Measurements from ENCODE around the gene FSD1.
"Not testable (repeated sequence)": the region's sequence is repeated elsewhere in the genome, so short reads cannot be mapped to it uniquely, and the experiment has no call there.

The FSD1 gene

DNA sequence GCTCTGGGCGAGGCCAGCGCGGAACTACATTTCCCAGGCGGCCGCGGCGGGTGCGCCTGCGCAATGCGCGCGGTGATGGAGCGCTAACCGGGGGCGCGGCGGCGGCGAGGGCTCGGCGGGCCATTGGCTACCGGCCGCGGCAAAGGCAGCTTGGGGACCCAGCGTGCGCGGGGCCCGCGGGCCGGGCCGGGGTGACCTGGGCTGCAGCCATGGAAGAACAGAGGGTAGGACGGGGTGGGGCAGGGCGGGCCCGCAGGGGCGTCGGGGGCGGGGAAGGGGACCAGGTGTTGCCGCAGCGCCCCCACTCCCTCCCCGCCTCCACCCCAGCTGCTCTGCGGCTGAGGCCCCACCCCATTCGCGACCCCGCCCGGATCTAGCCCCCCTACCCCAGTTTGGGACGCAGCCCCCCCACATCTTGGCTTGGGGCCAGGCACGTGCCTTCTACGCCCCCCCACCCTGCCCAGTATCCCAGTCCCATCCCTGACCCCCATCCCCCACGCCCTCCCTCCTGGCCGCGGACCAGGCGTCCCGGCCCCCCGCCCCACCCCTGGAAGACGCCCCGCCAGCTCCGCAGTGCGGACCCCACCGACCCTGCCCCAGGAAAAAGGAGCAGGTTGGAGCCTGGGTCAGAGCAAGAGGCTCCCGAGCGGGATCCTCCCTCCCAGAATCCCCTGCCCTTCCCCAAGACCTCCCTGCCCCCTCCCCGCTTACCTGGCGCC is at the start of gene FSD1:
Gene FSD1 (plus strand): TSS at position 61 of the 719 bp plus-strand sequence. CDS start 149 bp downstream, at position 210.
- DNase-seq (ENCODE audit: low spot score): peak; percentile 95

GRCh38 chr19:4256563-4256962 is 47.8 kb upstream of the FSD1 start:
- no peak for DNase-seq (ENCODE audit: low spot score)

- DNase-seq (ENCODE audit: low spot score): no peak
These were observed 47.4 kb upstream of the FSD1 start for GRCh38 chr19:4257025-4257424.

GRCh38 chr19:4258181-4258580 is 46.2 kb upstream of the FSD1 start:
- no peak for DNase-seq (ENCODE audit: low spot score)

- no peak for DNase-seq (ENCODE audit: low spot score)
These were observed 43.7 kb upstream of the FSD1 start for GRCh38 chr19:4260613-4261191.

GRCh38 chr19:4264812-4265211 is 39.6 kb upstream of the FSD1 start:
- DNase-seq (ENCODE audit: low spot score): no peak

GRCh38 chr19:4266253-4267000 is 38.0 kb upstream of the FSD1 start:
- no peak for DNase-seq (ENCODE audit: low spot score)

DNA sequence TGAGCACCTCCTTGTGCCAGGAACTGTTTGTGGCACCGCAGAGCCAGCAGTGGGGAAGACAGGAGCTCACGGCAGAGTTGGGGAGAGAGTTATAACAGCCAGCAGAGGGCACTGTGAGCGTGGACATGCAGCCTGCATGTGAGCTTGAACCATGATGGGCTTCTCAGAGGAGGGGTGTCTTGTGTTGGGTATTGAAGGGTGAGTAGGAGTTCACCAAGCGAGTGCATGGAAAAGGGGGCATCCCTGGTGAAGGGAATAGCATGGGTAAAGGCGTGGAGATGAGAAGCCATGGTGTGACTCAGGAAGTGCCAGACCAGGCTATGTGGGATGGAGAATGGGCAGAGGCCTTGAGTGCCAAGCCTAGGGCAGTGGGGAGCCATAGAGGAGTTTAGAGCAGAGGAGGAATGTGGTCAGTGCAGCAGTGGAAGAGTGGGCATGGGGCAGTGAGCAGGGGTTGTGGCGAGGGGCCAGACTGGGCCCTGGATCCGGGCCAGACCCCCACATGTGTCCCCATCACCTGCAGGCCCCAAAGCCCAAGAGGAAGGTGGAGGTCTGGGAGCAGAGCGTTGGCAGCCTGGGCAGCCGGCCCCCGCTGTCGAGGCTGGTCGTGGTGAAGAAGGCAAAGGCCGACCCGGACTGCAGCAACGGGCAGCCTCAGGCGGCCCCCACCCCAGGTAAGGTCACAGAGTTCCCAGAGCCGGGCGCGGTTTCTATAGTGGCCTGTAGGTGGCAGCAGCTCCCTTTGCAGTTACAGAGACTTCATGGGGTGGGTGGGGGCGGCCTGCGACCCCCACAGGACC is 37.1 kb upstream of the FSD1 start:
- peak; percentile 80 for DNase-seq (ENCODE audit: low spot score)

GRCh38 chr19:4267901-4268815 is 36.2 kb upstream of the FSD1 start:
- no peak for DNase-seq (ENCODE audit: low spot score)

DNA sequence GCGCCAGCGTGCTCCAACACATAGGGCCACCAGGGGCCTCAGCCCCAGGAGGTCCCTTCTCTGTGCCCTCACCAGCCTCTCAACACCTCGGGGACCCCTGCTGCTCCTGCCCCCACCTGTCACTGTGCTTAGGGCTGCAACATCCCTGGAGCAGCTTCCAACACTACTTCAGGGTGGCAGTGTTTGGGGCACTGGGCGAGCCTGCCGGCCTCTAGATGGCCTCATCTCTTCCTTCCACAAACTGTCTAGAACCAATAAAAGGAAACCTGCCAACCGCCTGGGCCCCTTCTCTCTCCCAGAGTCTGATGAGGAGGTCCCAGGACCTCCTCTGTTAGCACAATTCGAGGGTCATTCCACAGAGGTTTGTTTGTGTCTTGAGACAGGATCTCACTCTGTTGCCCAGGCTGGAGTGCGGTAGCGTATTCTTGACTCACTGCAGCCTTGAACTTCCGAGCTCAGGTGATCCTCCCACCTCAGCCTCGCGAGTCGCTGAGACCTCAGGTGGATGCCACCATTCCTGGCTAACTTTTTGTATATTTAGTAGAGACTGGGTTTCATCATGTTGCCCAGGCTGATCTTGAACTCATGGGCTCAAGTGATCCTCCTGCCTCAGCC is 35.5 kb upstream of the FSD1 start:
- DNase-seq (ENCODE audit: low spot score): no peak

DNA sequence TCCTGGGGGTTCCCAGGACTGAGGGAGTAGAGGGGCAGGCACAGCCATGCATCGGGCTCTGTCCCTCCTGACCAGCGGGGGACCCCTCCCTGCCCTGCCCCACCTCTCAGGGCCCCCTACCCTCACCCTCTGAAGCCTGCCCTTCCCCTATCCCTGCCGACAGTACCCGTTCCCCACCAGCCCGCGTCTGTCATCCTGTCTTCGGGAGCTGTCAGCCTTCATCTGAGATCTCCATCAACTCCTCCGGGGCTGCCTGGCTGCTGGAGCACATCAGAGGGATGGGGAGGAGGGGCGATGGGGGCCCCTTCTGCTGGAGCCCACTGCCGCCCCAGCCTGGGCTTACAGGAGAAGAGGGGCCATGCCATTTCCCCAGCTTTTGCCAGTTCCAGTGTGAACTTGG is 31.5 kb upstream of the FSD1 start:
- no peak for DNase-seq (ENCODE audit: low spot score)

DNA sequence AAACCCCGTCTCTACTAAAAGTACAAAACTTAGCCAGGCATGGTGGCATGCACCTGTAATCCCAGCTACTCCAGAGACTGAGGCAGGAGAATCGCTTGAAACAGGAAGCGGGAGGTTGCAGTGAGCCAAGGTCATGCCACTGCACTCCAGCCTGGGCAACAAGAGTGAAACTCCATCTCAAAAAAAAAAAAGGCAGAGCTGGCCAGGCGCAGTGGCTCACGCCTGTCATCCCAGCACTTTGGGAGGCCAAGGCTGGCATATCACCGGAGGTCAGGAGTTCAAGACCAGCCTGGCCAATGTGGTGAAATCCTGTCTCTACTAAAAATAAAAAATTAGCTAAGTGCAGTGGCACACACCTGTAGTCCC is 30.1 kb upstream of the FSD1 start:
- DNase-seq (ENCODE audit: low spot score): not testable (repeated sequence)

DNA sequence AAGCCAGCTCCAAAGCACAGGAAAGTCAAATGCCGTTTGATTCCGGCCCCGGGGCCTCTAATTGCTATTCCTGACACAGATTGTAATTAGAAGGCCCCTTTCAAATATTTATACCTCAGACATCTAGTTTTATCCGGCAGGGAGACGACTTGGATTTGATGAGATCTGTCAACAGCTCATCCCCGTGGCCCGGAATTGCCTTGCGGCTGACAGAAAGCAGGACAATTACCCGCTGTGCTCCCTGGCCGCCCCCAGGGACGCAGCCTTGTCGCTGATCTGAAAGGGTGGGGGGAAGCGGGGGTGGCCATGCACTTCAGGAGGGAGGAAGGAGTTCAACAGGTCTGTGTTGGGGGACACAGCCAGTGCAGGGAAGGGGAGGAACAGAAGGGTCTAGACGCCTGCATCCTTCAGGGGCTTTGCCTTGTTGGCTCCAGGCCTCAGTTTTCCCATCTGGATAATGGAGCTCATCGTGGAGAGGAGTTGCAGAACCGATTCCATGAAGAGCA is 27.2 kb upstream of the FSD1 start:
- DNase-seq (ENCODE audit: low spot score): no peak

DNA sequence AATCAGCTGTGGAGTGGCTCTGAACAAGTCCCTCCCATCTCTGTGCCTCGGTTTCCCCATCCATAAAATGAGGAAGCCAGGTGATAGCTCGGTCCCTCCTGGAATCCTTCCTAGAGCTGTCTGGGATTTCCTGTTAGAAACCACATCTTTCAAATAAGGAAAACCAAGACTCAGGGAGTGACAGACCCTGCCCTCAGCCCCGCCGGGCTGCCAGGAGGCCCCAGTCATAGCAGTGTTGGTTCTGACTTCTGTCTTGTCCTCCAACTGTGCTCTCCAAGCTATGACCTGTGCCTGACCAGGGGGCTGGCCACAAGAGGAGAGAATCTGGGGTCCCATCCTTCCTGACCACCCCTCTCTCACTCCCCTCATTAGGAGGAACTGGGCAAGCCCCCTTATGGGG is 26.4 kb upstream of the FSD1 start:
- no peak for DNase-seq (ENCODE audit: low spot score)

GRCh38 chr19:4278419-4279266 is 25.8 kb upstream of the FSD1 start, which contains the start of gene SHD:
SHD (plus strand) TSS chr19:4279266; CDS start chr19:4280064, 798 bp downstream.
- no peak for DNase-seq (ENCODE audit: low spot score)

GRCh38 chr19:4279267-4279529 is 25.2 kb upstream of the FSD1 start:
- no peak for DNase-seq (ENCODE audit: low spot score)

DNA sequence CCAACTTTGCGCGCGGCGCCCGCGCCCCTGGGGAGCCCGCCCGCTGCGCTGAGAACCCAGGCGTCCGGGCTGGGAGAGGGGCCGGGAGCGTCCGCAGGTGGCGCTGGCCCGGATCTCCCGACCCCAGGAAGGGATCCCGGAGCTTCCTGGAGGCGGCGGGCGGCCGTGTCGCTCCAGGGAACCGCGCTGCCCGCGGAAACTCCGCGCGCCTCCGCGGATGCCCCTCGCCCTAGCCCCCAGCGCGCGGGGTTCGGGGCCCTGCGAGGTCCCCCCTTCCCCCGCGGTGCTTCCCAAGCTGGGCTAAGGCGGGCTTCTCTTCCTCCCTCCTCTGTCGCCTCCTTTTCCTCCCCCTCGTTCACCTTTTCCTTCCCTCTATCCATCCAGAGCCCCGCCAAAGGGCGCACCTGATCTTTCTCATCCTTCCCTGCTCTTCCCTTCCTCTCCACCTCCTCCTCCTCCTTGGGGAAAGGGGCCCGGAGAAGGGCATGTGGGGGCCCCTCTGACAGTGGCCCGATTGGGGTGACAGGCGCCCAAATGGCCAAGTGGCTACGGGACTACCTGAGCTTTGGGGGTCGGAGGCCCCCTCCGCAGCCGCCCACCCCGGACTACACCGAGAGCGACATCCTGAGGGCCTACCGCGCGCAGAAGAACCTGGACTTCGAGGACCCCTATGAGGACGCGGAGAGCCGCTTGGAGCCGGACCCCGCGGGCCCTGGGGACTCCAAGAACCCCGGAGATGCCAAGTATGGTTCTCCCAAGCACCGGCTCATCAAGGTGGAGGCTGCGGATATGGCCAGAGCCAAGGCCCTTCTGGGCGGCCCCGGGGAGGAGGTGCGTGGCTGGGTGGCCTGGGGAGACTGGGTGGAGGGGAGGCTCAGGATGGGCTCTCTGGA is 24.6 kb upstream of the FSD1 start:
- peak; percentile 13 for DNase-seq (ENCODE audit: low spot score)

DNA sequence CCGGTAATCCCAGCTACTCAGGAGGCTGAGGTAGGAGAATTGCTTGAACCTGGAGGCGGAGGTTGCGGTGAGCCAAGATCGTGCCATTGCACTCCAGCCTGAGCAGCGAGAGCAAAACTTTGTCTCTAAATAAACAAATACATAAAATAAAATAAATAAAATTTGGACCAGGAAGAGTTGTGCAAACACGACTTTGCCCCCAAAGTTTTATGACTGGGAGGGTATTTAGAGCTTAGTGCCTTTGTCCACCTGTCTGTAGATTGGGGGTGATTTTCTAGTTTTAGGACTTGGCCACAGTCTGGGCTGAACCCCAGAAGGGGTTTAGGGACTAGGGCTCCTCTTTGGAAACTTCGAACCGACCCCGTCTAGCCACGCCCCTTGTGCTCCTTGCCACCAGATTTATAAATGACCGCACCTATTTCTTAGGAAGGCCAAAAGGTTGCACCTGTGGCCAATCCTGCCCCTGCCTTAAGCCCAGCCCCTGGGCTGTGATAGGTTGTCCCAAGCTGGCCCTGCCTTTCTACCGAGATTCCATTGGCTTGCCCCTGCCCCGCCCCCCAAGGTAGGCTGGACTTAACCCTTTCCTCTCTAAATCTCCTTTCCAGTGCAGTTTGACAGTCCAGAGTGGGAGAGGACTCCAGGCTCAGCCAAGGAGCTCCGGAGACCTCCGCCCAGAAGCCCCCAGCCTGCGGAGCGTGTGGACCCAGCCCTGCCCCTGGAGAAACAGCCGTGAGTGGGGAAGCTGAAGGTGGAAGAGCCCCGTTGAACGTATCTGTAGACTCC is 20.0 kb upstream of the FSD1 start:
- no peak for DNase-seq (ENCODE audit: low spot score)
